ENCODE measurements around the gene CDKN3.

DNA sequence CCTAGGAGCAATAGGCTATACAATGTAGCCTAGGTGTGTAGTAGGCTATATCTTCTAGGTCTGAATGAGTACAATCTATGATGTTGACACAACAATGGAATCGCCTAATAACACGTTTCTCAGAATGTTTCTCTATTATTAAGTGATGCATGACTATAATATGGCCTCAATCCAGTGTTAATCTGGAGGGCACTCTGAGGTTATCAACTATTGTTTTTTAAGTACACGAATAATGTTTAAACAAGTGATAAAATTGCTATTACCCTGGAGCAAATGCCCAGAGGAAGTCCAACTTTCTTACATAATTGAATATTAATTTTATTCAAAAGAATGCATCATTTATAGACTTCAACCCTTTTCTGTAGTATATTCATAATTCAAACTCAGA is 60.8 kb downstream of the CDKN3 start:
- TF ChIP-seq, protein P1, sequence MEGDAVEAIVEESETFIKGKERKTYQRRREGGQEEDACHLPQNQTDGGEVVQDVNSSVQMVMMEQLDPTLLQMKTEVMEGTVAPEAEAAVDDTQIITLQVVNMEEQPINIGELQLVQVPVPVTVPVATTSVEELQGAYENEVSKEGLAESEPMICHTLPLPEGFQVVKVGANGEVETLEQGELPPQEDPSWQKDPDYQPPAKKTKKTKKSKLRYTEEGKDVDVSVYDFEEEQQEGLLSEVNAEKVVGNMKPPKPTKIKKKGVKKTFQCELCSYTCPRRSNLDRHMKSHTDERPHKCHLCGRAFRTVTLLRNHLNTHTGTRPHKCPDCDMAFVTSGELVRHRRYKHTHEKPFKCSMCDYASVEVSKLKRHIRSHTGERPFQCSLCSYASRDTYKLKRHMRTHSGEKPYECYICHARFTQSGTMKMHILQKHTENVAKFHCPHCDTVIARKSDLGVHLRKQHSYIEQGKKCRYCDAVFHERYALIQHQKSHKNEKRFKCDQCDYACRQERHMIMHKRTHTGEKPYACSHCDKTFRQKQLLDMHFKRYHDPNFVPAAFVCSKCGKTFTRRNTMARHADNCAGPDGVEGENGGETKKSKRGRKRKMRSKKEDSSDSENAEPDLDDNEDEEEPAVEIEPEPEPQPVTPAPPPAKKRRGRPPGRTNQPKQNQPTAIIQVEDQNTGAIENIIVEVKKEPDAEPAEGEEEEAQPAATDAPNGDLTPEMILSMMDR (IDR thresholded peaks at IDR 0.05): no peak
- TF ChIP-seq EP300 (IDR thresholded peaks at IDR 0.05): no peak

Data from stomach (tissue), 4 donors.